Measurements from ENCODE around the gene MANEA. TPM values are rescaled to one million over a fixed set of nuclear protein-coding genes. Genes with fewer than 3 reads are reported as not detected.
"Not testable (repeated sequence)": the region's sequence is repeated elsewhere in the genome, so short reads cannot be mapped to it uniquely, and the experiment has no call there.

The MANEA gene
- total RNA-seq, 1 donor from 2014 or later, result 6.3 TPM

DNA sequence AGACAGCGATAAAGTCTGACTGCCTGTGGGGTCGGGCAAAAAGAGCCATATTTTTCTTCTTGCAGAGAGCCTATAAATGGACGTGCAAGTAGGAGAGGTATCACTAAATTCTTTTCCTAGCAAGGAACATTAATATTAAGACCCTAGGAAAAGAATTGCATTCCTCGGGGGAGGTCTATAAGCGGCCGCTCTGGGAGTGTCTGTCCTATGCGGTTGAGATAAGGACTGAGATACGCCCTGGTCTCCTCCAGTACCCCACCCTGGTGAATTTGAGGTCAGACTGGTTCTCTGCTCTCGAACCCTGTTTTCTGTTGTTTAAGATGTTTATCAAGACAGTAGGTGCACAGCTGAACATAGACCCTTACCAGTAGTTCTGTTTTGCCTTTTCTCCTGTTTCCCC lies 6.9 kb downstream of the MANEA start:
- not testable (repeated sequence) for DNase-seq (ENCODE audit: low read depth in 2 of 2)

DNA sequence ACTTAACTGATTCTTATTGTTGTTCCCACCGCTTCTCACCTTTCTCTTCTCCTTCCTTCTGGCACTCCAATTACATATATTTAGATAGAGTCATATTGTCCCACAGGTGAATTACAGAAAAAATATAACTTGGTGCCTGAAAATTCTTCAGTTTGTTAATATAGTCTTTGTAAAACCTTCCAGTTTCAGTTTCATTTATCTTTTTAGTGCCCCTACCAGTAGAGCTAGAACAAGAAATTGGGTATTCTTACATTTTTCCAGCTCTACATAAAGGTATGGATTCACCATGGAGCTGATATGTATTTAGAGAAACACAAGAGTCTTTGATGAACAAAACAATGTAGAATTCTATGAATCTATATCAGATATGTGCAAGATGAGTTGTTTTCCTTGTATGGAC lies 10.7 kb downstream of the MANEA start:
- no peak for DNase-seq (ENCODE audit: low read depth in 2 of 2)

DNA sequence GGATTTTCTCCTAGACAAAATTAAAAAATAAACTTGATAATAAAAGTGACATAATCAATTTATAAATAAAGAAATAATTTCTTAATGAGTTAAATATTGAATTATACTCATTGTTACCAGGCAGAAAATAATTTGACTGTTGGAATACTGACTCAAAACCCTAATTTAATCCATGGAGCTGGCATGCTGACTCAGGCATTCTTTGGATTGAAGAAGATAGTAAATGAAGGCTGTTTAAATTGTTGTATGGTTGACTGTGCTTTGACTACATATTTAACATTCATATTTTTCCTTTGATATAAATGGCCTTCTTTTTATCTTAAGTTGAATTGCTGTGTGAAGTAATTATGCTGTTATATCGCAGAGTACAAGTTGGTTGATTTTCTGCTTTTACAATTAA lies 11.7 kb downstream of the MANEA start:
- DNase-seq (ENCODE audit: low read depth in 2 of 2), result no peak

DNA sequence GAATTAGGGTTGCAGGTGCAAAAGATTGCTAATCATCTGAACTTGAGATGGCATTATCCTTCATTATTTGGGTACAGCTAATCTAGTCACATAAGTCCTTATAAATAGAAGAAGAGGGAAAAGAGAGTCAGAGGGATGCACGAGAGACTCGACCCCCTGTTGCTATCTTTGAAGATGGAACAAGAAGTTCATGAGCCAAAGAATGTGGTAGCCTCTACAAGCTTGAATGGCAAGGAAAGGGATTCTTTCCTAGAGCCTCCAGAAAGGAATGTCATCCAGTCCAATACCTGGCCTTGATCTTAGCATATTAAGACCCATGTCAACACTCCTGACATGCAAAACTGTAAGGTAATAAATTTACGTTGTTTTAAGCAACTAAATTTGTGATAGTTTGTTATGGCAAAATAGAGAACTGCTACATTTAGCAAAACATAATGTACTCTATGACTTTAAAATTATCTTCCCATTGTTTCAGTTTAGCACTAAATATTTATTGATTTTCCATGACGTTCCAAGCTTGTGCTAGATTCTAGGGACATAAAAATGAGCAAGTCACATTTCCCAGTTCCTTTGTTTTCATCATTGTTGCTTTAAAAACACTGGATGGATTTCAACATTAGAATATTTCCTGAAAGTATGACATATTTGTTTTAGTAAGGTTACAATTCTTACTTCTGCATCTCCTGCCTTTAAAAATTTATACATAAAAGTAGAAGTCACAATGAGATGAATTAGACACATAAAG lies 12.7 kb downstream of the MANEA start:
- peak in 1 of 2 donors; percentile 86 for DNase-seq (ENCODE audit: low read depth in 2 of 2)

DNA sequence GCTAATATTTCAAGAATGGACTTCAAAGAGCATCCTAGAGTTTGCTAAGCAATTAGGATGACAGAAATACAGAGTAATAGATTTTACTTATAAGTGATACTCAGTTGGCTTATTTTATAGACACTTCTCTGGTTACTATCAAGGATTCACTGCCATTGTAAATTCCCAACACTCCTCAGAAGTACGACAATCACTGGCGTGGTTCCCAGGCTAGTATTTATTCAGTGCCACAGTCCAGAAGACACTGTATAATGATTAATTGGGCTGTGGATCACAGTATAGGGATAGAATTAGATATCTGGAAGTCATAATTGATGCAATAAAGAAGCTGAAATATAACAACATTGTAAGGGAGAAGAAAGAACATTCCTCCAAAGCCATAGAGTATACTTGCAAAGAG lies 15.7 kb downstream of the MANEA start:
- peak; percentile 38 to 39 for DNase-seq (ENCODE audit: low read depth in 2 of 2)

DNA sequence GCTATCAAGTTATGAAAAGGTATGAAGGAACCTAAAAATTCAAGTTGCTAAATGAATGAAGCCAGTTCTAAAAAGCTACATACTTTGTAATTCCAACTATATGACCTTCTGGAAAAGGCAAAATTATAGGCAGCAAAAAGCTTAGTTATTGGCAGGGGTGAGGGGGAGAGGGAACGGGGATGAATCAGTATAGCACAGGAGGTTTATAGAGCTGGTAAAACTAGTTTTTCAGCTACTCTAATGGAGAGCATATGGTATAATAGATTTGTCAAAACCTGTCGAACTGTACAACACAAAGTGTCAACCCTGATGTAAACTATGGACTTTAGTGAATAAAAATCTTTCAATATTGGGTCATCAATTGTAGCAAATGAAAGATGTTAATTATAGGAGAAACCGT lies 18.7 kb downstream of the MANEA start:
- no peak for DNase-seq (ENCODE audit: low read depth in 2 of 2)

DNA sequence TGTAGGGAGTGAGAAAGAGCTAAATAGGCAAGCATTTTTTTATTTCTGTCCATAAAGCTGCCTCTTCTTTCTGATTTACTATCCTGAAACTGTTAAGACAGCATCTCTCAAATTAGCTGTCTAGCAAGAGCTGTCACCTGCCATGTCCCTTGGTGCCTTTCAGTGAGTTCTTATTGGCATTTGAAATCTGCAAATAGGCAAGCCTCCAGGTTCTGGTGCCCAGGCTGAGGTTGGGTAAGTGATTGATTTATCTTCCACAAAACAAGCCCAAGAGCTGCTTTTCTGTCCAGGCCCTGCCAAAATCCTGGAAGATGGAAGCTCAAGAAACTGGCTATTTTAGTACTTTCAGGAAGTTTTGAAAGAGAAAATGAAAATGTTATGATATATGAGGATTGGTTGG lies 22.4 kb downstream of the MANEA start:
- peak in 1 of 2 donors; percentile 1 for DNase-seq (ENCODE audit: low read depth in 2 of 2)

DNA sequence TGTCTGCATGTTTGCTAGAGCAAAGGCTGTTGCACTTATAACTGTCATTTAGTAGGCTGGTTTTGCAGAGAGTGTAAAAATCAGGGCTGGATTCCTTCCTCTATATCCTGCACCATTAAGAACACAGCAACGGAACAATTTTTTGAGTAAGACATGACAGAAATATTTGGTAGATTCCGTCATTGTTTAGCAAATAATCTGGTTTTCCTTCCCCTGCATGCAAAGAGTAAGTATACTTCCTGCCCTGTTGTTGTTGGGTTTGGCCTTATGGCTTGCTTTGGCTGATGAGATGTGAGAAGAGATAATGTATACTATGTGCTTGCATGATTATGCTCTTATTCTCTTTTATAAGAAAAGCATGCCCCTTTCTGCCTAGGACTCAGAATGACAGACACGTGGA lies 23.8 kb downstream of the MANEA start:
- DNase-seq (ENCODE audit: low read depth in 2 of 2), result peak; percentile 3 to 84

DNA sequence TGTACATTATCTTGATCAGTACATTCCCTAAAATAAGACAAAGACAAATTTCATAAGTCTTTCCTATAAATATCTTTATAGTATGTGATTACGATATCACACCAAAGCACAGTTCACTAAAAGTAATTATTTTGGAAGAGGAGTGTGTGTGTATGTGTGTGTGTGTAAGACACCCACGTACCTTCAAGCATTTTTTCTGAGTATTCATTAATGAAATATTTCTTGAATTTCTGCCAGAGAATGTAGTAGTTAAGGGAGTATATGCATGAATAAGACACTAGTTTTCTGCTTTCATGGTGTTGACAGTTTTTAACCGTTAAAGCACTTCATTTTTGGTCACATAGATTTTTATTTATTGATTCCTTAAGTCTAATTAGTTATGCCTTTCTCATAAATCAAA lies 36.8 kb downstream of the MANEA start:
- DNase-seq (ENCODE audit: low read depth in 2 of 2), result no peak

DNA sequence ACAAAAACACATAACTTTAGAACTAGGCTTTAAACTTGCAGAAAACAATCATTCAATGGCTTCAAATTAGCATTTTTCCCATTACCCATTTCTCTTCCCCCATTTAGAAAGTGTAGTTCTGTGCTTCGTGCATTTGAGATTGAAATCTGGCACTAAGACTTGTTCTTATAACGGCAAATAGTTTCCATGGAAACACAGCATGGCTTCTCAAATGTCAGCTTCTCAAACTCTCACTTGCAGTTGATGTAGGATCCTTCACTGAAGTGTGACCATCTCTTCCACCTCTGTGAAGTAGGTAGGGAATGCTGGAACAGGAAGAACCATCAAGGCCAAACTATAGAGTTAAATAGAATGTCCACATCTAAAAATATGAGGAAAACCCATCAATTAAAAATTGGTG lies 52.2 kb downstream of the MANEA start:
- no peak for DNase-seq (ENCODE audit: low read depth in 2 of 2)

DNA sequence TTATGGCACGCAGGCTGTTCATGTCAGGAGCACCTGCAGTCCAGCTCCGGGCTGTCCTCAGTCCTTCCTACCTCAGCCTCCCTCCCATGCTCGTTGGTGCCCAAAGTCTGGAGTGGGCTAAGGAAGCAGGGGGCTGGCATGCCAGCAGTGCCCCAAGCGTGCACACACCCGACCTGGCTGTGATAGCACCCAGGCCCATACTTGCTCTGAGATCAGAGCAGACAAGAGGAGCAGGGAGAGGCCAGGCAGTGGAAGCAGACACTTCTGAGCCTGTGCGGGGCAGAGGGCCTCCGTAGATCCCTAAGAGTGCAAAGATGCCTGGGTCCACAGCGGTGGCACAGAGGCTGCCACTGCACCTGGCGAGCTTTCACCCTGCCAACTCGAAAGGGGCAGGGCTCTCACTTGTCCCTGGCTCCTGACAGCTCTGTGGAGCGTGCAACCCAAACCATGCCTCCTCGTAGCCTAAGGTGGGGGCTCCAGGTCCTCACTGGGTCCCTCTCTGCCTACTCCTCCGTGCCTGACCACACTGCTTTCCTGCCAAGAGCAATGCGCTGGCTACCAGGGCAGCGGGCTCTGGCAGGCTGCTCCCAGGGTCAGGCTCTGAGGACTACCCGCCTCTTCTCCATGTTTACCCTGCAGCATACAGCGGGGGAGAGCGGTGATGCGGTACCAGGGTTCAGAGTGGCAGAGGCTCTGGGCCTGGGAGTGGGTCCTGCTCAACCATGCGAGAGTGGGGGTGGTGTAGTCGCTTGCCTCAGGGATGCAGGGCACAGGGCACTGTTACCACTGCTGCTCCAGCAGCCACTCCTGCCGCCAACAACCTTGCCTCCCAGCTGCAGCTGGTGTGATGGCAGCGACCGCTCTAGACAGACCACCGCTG lies 59.5 kb downstream of the MANEA start:
- no peak for DNase-seq (ENCODE audit: low read depth in 2 of 2)

DNA sequence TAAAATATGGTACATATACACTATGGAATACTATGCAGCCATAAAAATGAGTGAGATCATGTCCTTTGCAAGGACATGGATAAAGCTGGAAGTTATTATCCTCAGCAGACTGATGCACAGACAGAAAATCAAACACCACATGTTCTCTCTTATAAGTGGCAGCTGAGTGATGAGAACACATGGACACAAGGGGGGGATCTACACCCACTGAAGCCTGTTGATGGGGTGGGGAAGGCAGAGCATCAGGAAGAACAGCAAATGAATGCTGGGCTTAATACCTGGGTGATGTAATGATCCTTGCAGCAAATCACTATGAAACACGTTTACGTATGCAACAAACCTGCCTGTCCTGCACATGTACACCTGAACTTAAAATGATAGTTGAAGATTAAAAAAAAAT lies 71.3 kb downstream of the MANEA start:
- no peak for DNase-seq (ENCODE audit: low read depth in 2 of 2)

DNA sequence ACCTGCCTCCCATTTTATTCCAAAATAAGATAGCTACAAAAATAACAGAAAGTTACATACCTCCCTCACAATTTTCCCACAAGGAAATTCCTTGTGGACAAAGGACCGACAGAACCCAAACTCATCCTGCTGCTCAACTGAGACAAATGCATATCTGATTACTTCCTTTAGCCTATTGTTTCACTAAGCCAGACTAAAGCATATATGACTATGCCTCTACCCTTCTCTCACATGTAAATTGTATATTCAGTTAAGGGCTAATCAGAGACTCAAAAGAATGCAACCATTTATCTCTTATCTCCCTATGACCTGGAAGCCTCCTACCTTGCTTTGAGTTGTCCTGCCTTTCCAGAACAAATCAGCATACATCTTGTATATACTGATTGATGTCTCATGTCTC lies 72.1 kb downstream of the MANEA start:
- no peak for DNase-seq (ENCODE audit: low read depth in 2 of 2)

DNA sequence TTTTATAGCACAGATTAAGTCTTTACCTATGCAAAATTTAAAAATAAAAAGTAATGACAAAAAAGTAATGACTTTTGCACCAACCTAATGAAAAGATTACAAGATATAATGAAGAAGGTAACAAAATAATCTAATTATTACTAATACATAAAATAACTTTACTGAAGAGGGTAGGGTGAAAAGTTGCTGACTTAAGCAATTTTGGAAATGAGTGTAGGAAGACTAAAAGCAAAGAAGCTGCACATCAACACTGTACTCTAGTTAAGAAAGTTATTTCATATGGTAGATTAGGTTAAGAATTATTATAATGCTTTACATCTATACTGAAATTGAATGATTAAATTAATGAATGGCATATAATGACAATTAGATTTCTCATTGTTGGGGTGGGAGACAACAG lies 76.8 kb downstream of the MANEA start:
- no peak for DNase-seq (ENCODE audit: low read depth in 2 of 2)

DNA sequence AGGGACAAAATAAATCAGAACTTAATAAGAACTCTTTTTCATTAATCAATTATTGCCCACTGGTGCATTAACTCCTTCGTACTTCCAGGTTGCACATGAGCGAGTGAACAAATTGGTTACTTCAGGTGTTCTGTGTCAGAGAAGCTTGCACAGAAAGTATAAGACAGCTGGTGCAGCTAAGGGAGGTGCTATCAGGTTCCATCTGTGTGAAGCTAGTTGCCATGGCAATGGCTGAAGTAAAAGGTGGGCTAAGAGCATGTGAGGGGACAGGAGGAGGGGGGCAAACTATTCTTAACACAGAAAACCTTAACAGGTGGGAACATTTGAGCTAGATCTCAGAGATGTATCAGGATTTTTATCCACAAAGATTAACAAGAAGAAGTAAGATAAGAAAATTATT lies 81.6 kb downstream of the MANEA start:
- DNase-seq (ENCODE audit: low read depth in 2 of 2), result no peak
